Measurements from ENCODE around the gene TELO2.
"Not testable (repeated sequence)": the region's sequence is repeated elsewhere in the genome, so short reads cannot be mapped to it uniquely, and the experiment has no call there.

Gene TELO2

DNA sequence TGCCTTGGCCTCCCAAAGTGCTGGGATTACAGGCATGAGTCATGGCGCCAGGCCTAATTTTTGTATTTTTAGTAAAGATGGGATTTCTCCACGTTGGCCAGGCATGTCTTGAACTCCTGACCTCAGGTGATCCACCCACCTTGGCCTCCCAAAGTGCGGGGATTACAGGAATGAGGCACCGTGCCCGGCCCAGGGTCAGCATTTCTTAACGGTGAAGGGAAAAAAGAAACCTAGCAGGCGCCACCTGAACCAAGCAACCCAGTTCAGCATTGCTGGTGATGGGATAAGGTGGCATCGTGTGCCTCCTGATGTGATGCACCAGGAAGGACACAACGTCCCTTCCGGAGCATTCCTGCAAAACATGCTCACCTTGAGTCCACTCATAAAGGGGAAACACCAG, 16.1 kb upstream of the TELO2 start:
- no peak for DNase-seq (ENCODE audit: insufficient read length, low spot score)
- no peak for FAIRE-seq
- no peak for TF ChIP-seq POLR2A (IDR thresholded peaks at IDR 0.05; ENCODE audit: low read depth, low read length)

DNA sequence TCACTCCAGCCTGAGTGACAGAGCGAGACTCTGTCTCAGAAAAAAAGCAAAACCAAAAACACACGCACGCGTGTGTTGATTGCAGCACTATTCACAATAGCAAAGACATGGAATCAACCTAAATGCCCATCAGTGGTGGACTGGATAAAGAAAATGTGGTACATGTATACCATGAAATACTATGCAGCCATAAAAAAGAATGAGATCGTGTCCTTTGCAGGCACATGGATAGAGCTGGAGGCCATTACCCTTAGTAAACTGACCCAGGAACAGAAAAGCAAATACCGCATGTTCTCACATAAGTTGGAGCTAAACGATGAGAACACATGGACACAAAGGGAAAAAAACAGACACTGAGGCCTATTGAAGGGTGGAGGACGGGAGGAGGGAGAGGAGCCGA, 14.2 kb upstream of the TELO2 start:
- not testable (repeated sequence) for DNase-seq (ENCODE audit: insufficient read length, low spot score); FAIRE-seq

DNA sequence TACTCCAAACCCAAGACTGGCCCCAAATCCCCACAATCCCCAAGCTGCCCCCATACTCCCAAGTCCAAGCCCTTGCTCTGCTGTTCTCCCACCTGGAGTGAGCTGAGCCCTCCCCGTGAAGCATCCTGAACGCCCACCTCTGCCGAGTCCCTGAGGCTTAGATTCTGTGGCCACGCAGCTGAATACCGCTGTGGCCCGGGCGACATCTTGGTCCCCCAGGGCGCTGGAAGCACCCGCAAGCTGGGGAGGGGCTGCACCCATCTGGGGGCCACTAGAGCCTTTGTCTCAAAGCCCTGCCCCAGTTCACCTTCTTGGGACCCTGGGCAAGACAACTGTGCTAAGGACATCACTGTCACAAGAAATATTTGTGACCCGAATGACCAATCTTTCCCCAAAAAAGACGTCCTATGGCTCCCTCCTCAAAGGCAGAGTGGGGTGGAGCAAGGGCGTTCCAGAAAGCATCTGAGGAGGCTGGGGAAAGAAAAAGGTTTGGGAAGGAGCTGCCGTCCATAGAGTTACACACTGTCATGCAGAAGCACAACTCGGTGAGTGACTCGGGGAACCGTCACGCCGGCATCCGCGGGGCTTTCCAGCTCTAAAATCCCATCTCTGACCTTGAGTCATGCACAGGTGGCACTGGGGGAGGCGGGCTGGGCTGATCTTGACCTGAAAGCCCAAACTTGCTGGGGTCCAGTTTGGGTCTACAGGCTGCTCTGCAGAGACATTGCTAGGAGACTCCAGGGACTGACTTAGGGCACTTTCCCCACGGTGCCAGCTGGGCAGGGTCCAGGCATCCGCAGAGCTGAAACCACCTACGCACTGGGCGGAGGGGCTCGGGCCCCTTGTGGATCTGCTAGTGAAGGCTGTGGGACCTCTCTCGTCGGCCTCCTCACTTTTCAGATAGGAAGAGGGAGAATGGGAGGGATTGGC, 11.0 kb upstream of the TELO2 start:
- no peak for TF ChIP-seq POLR2A (IDR thresholded peaks at IDR 0.05; ENCODE audit: low read depth, low read length)
- no peak for DNase-seq (ENCODE audit: insufficient read length, low spot score)
- FAIRE-seq: no peak

DNA sequence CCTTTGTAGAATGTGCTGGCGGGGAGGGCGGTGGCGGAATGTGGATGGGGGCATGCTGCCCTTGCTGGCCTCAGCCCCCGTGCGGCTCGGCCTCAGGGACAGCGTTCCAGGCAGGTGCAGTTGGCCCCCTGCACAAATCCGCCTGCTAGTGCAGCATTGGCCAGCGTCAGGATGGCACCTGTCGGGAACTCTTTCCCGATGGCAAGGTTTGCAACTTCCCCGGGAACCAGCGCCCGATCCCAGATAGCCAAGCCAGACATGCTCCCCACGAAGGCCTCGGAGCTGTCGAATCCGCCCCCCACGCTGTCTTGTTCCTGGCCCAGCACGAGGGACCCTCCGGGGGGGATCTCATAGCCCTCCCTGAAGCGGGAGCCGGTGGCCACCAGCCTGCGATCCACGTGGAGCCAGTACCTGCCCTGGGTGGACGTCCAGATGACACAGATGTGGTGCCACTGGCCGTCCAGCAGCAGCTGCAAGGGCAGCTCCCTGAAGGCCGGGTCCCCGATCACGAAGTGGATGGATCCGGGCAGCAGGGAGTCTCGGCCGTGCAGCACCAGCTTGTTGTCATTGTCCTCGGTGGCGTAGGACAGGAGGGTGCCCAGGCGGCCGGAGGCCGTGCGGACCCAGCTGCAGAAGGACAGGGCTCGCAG, 7.2 kb upstream of the TELO2 start:
- DNase-seq (ENCODE audit: insufficient read length, low spot score) (no peak), FAIRE-seq (no peak)
- TF ChIP-seq POLR2A (IDR thresholded peaks at IDR 0.05; ENCODE audit: low read depth, low read length): no peak

DNA sequence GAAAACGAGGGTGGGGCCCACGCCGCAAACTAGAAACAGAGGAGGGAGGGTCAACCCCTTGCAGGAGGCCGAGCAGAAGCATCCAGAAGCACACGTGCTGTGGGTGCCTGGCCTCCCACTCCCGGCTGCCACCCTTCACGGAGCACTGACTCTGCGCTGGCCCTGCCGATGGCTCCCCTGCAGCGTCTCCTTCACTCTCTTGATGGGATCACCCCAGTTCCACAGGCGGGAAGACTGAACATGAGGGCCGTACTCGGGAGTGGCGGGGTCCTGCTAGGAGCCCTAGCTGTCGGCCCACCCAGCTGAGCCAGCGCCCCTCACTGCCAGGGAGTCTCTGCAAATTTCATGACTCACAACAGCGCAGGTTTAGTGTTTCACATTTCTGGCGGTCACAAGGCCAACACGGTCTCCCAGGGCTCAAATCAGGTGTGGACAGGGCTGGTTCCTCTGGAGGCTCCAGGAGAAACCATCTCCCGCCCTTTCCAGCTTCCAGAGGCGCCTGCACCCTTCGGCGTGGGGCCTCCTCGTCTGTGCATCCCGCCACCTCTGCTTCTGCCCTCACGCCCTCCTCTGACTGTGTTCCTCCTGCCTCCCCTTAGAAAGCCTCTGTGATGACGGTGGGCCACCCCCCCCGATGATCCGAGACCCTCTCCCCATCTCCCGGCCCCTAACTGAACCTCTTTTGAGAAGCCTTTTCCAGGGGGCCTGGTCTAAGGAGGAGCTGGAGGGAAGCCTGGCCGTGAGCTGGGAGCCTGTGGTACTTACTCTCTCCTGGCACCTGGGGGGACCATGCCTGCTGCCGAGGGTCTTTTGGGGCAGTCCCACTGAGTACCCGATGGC, 6.4 kb upstream of the TELO2 start:
- FAIRE-seq (no peak), DNase-seq (ENCODE audit: insufficient read length, low spot score) (no peak)
- no peak for TF ChIP-seq POLR2A (IDR thresholded peaks at IDR 0.05; ENCODE audit: low read depth, low read length)

DNA sequence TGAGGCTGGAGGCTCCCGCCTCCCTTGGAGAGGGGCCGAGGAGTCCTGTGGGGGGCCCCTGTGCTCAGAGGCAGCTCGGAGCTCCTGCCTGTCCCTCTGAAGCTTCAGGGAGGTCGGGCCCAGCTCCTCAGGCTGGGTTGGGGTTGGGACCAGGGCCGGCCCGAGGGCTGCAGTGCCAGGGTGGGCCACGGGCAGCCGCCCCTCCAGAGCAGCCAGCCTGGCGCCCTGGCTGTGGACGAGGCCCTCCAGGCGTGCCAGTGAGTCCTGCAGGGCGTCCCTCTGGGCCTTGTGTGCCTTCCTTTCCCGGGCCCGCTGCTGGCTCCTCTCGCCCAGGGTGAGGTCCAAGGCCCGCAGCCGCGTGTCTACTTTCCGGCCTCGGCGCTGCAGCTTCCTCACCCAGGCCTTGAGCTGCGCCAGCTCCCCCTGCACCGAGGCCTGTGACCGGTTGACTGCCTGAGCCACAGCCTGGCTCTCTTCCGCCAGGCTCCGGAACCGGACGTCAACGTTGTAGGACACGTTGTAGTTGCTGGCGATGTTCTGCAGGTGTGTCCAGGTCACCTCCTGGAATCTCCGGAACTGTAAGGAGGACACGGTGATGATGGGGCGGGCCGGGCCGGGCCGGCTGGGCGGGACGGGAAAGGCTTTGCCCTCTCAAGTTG, 5.6 kb upstream of the TELO2 start:
- DNase-seq (ENCODE audit: insufficient read length, low spot score) (no peak), FAIRE-seq (no peak)
- no peak for TF ChIP-seq POLR2A (IDR thresholded peaks at IDR 0.05; ENCODE audit: low read depth, low read length)

DNA sequence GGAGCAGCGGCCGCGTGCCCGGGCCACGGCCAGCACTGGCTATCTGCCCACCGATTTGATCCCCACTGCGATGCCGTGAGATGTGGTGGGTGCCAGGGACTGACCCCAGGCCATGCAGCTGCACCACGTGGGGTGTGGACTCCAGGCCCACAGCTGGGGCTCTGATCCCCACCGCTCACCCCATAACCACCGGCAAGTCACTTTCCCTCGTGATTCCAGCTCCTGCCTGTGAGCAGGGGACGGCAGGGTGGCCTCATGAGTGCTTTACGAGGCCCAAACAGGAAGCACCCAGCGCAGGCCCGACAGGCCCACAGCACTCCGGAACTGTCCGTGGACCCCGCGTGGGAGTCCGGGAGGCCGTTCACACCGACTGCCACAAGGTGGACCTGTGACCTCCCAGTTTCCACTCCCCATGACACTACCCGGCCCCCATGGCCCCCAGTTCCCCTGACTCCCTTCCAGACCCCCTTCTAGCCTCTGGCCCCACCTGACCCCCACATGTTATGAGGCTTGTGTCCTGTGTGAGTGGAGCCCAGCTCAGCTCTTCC, 5.0 kb upstream of the TELO2 start:
- no peak for TF ChIP-seq POLR2A (IDR thresholded peaks at IDR 0.05; ENCODE audit: low read depth, low read length)
- FAIRE-seq (no peak), DNase-seq (ENCODE audit: insufficient read length, low spot score) (no peak)

DNA sequence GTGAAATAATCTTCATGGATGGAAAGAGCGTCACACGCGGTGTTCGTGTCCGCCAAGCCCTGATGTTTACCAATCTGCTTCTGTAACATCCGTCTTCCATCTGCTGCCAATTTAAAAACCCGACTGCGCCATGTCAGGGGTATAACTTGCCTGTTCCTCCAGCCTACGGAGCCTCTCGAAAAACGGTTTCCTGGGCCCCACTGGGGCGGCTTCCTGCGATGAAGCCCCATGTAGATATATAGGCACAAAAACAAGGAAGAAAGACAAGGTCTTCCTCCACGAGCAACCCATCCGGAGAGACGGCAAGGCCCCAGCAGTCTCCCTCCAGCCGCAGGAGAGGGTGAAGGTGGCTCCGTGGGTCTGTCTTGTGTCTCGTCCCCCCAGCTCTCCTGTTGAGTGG, 4.5 kb upstream of the TELO2 start, which contains the start of gene PTX4:
TSS of gene PTX4 (minus strand) at position 326 of the 400 bp plus-strand sequence. CDS start at position 291, 35 bp downstream.
- TF ChIP-seq POLR2A (IDR thresholded peaks at IDR 0.05; ENCODE audit: low read depth, low read length): no peak
- no peak for FAIRE-seq
- no peak for DNase-seq (ENCODE audit: insufficient read length, low spot score)

DNA sequence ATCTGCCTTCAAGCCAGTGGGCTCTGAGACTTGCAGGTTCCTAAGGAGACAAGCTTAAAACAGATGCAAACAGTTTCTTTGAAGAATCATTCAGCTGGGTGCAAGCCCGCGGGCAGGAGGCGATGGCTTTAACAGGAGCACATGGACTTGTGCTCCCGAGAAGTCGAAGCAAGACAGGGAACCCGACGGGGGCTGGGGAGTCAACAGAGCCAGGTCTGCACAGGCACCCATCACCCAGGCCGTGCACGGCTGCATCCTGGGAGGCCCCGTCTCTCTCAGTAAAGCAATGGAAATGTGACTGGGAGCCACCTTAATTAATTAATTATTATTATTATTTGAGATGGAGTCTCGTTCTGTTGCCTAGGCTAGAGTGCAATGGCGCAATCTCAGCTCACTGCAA, 4.1 kb upstream of the TELO2 start:
- no peak for TF ChIP-seq POLR2A (IDR thresholded peaks at IDR 0.05; ENCODE audit: low read depth, low read length)
- FAIRE-seq (no peak), DNase-seq (ENCODE audit: insufficient read length, low spot score) (no peak)

DNA sequence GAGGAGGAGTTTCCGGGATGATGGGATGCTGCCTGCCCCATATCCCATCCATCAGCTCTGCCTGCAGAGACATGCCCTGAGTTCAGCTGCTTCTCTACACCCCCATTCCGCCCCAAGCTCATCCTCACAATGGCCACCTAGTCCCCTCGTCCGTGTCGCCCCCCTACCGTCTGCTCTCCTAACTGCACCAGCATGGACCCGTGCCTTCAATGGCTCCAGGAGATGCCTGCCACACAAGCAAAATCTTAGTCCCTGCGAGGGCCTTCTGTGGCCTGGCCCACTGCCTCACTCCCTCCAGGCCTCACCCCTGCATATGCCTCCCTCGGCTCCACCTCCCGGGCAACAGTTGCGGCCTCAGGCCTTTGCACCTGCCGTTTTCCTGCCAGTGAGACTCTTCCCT, 1.8 kb upstream of the TELO2 start:
- TF ChIP-seq POLR2A (IDR thresholded peaks at IDR 0.05; ENCODE audit: low read depth, low read length): no peak
- DNase-seq (ENCODE audit: insufficient read length, low spot score) (no peak), FAIRE-seq (no peak)

DNA sequence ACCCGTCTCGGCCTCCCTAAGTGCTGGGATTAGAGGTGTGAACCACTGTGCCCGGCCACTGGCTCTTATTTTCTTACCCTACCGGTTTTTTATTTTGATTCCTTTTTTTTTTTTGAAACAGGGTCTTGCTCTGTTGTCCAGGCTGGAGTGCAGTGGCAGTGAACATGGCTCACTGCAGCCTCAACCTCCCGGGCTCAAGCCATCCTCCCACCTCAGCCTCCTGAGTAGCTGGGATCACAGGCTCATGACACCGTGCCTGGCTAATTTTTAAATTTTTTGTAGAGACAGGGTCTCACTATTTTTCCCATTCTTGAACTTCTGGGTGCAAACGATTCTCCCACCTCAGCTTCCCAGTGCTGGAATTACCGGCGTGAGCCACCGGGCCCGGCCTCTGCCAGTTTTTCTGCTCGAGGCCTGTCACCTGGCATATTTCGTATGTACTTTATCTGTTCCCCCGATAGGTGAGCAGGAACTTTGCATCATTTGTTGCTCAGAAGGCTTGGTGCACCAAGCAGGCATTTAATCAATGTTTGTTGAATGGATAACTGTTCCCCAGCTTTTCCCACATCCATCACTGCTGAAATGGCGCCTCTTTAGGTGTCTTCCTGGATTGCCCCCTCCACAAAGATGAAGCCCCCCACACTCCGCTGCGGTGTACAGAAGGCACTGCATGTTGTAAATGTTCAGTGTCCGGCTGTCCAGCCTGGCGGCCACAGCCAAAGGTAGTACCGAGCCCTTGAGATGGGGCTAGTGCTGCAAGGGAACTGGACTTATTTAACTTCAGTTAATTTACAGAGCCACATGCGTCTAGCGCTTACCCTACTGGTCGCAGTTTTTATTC, 858 bp upstream of the TELO2 start:
- no peak for DNase-seq (ENCODE audit: insufficient read length, low spot score)
- FAIRE-seq: no peak
- TF ChIP-seq POLR2A (IDR thresholded peaks at IDR 0.05; ENCODE audit: low read depth, low read length): no peak

DNA sequence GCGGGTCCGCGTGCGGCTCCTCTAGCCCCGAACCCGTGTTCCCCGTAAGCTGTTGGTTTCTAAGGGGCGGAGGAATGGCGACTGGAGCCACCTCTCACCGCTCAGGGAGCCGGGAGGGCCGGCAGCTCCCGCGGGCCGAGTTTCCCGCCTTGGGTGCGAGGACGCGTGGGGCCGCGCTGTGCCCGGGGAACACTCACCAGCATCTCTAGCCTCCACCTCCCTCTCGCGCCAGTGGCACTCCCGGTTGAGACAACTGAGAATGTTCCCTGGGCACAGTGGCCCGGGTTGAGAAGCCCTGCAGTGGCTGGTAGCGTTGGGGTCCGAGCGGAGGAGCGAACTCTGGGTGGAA, 560 bp downstream of the TELO2 start:
- TF ChIP-seq POLR2A (IDR thresholded peaks at IDR 0.05; ENCODE audit: low read depth, low read length): 0 out of 2 replicates have a peak, but pooled peaks have one; percentile 17
- peak; percentile 62 for DNase-seq (ENCODE audit: insufficient read length, low spot score)
- FAIRE-seq: no peak
